Kasumi-1 (cell line): ENCODE data around the gene BMP2K.

Experiments
- DNase-seq, 2 experiments: peaks; one replicate each; lab custom pipeline; 2025; lab: John Stamatoyannopoulos, UW

The BMP2K gene

GRCh38 chr4:78764498-78764961, 11.6 kb upstream of the BMP2K start:
- no peak for DNase-seq

GRCh38 chr4:78765432-78766006, 10.6 kb upstream of the BMP2K start:
- DNase-seq = no peak

DNA sequence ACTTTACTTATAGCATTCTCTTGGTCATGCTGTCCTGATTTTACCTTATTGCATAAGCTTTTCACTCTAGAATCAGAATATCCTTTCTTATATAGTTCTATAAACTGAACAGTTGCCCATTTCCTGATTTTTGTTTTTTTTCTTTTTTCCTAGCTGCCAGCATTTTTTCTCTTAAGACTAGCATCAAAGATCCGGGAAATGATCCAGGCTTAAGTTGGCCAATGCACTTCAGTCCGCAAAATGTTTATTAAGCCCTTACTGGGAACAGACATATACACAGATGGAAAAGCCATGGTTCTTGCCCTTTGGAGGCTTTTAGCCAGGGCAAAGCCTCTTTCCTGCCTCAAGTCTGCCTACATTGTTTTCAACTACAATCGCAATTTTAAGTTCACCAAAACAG, 10.1 kb upstream of the BMP2K start:
- no peak for DNase-seq

- no peak for DNase-seq
Observed at GRCh38 chr4:78766650-78767049, 9.5 kb upstream of the BMP2K start.

DNA sequence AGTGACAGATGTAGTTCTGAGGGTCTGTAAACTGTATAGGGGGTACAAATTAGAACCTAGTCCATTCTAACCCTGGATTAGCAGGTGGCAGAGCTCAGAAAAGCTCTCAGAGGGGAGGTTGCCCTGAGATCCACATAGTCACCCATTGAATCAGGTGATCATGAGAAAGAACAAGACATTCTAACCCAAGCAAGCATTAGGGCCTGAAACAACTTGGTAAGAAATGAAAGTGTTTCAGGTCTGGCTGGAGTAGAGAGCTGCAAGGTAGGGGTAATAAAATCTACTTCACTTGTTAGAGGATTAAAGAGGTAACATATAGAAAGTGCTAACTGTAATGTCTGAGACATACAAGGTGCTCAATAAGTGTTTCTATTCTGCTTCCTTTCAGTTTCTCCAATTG, 8.8 kb upstream of the BMP2K start:
- no peak for DNase-seq

DNA sequence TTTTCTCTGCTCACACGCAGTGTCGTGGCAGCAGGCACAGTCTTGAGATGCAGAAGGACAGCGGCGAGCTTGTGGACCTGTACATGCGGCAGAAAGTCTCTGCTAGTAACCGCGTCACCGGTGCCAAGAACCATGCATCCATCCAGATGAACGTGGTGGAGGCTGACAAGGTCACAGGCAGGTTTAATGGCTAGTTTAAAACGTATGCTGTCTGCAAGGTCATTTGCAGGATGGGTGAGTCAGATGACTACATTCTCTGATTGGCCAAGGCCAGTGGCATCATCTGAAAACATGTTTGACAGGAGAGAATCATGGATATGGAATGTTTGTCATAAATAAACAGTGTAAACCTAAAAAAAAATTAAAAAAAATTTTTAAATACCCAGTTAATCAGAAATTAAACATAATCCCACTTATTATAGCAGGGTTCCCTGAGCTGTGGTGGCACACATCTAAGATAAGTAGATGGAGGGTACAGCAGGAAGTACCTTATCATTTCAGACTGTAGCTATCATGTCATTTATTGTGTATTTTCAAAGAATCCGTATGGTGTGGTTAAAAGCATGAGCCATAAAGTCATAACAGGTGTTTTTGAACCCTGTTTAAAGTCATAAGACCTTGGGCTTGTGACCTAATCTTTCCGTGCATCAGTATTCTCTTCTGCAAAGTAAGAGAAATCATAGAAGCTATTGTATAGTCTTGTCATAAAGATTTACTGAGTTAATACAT, 7.5 kb upstream of the BMP2K start:
- DNase-seq = no peak

GRCh38 chr4:78770091-78770642, 6.0 kb upstream of the BMP2K start:
- DNase-seq = no peak

- DNase-seq = no peak
Observed at GRCh38 chr4:78772526-78773091, 3.5 kb upstream of the BMP2K start.

GRCh38 chr4:78774417-78774816, 1.7 kb upstream of the BMP2K start:
- no peak for DNase-seq

GRCh38 chr4:78775303-78776078, 659 bp upstream of the BMP2K start:
- peak; percentile 69 to 80 for DNase-seq

GRCh38 chr4:78776729-78777575, 802 bp downstream of the BMP2K start:
- DNase-seq = peak; percentile 49 to 63

- peak in 1 of 2 experiments; percentile 36 for DNase-seq
Observed at GRCh38 chr4:78777576-78777940, 1.4 kb downstream of the BMP2K start.

GRCh38 chr4:78778530-78778929, 2.4 kb downstream of the BMP2K start:
- DNase-seq = peak in 1 of 2 experiments; percentile 32

GRCh38 chr4:78779280-78779679, 3.1 kb downstream of the BMP2K start:
- peak in 1 of 2 experiments; percentile 19 for DNase-seq

DNA sequence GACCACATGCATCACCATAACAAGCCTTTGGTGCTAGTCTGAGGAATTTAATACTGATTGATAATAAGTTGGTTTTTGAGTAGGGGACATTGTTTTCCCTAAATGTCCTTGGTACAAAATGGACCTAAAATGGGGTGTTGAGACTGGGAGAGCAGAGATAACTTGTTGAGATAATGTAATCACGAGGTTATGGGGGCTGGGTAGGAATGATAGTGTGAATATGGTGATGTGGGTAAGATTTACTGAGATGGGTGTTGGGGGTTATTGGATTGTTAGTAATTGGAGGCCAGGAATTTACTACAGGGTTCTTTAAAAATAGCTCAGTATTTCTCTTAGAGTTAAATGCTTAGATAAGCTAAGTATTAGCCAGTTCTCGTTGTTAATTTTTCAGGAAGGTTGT, 3.9 kb downstream of the BMP2K start:
- no peak for DNase-seq

DNA sequence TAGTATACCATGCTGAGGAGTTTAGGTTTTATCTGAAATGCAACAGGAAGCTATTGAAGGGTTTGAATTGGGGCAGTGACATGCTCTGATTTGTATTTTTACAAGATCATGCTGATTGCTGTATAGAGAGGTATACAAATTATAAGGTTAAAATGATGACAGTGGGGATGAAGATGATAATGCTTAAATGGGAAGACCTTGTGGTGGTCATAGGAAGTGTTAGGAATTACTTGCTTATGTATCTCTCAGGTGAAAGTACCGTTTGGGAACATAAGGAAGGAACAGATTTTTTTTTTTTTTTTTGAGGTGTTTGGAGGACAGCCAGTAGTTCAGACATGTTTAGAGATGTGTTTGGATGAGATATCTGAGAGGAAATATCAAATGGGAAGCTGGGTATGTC, 5.0 kb downstream of the BMP2K start:
- no peak for DNase-seq

DNA sequence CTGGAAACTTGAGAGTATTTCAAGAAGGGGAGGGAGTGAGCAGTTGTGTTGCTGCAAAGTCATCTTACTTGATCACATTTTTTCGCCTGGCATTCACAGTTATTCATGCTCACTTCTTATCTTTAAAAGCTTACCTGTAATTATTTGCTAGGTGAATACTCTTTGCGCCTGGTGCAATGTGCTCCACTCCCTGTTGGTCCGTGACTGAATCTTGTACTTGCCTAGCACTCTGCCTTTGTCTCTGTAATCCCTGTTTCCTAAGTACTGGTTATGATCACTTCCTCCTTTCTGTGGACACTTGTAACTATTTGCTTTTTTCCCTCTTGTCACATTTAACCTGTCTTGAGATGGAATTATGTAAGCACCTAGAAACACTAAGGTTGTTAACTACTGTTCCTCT, 5.8 kb downstream of the BMP2K start:
- DNase-seq = peak; percentile 67 to 70

- DNase-seq = peak; percentile 28 to 46
Observed at GRCh38 chr4:78784236-78784865, 8.2 kb downstream of the BMP2K start.

GRCh38 chr4:78787392-78788006, 11.3 kb downstream of the BMP2K start:
- DNase-seq = no peak
